ENCODE measurements around the gene ESYT2. TPM values are rescaled to one million over a fixed set of nuclear protein-coding genes. Genes with fewer than 3 reads are reported as not detected.

The ESYT2 gene
- total RNA-seq, 1 donor from 2014 or later = 137 TPM

GRCh38 chr7:158747408-158747807 is 81.9 kb downstream of the ESYT2 start:
- DNase-seq (ENCODE audit: low read depth) = no peak

GRCh38 chr7:158746957-158747356 is 82.4 kb downstream of the ESYT2 start:
- no peak for DNase-seq (ENCODE audit: low read depth)

GRCh38 chr7:158745057-158745715 is 84.1 kb downstream of the ESYT2 start:
- DNase-seq (ENCODE audit: low read depth) = no peak

GRCh38 chr7:158744070-158744469 is 85.2 kb downstream of the ESYT2 start:
- no peak for DNase-seq (ENCODE audit: low read depth)

GRCh38 chr7:158743219-158743618 is 86.1 kb downstream of the ESYT2 start:
- no peak for DNase-seq (ENCODE audit: low read depth)

- DNase-seq (ENCODE audit: low read depth) = no peak
Measured at GRCh38 chr7:158742065-158742821, 87.1 kb downstream of the ESYT2 start.

- no peak for DNase-seq (ENCODE audit: low read depth)
Measured at GRCh38 chr7:158741294-158741666, 88.0 kb downstream of the ESYT2 start.

GRCh38 chr7:158740657-158741293 is 88.5 kb downstream of the ESYT2 start:
- DNase-seq (ENCODE audit: low read depth) = peak; percentile 51

DNA sequence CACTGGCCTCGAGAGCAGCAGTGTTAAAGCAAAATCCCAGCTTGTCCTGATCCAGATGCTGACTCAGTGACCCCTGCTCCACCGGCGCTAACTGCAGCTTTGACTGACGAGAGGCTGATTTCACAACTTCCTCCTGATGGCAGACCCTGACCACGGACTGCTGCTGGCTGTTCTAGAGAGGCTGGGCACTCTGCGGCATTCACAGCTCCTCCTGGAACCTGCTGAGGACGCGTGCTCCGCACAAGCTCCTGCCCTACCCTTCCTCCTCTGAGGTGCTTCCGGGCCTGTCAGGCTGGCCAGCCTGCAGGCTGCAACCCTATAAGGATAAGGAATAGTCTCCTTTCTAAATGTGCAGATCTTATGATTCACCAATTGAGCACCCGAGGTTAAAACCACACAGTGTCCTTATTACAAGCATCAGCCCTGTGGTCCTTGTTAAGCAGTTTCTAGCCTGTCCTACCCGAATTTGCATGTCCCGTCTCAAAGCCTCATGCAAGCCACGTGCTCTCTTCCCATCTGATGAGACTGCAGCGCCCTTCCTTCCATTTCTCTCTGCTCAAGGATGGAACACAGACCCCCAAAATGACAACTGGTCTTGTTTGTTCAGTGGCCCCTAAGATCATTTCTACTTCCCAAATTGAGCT is 89.2 kb downstream of the ESYT2 start:
- peak; percentile 78 for DNase-seq (ENCODE audit: low read depth)

DNA sequence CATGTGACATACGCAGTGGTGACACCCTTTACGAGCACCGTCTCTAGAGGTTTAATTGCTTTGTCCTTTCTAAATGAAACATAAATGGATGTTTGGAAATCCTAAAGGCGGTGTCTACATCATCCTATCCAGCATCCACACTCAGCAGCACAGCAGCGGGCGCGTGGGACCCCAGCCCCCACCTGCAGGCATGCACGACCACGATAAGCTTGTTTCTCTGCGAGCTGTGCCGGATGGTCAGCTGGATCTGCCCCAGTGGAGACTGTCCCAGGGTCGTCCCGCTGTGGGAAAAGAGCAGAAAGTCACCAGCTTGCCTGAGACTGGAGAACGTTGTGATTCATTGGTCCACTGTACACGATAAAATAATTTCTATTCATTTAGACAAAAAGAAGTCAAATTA is 90.5 kb downstream of the ESYT2 start:
- DNase-seq (ENCODE audit: low read depth) = no peak

DNA sequence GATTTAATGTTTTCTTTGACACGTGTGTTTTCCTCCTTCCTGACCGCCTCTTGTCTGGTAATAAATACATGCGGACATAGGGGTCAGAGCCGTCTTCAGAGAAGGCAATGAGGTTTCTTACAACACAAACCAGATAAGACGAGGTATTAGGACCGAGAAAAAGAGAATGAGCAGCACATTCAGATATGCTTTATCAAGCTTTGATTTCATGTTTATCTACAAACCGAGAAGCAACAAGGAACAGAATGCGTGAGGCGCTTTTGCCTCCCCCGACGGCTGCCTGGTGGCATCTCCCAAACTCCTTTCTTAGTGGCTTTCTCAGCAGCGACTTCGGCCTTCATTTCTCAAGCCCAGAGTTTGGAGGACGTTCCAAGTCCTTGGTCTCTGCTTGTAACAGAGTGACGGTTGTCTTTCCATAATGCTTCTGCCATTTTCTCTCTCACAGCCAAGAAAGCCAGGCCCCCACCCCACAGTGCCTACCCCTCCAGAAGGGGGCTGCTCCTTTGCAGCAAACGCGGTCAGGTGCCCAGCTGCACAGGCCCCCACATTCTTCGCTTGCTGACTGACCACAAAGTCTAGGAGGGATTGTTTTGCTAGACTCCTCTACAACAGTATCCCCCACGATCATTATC is 92.1 kb downstream of the ESYT2 start:
- DNase-seq (ENCODE audit: low read depth) = no peak

DNA sequence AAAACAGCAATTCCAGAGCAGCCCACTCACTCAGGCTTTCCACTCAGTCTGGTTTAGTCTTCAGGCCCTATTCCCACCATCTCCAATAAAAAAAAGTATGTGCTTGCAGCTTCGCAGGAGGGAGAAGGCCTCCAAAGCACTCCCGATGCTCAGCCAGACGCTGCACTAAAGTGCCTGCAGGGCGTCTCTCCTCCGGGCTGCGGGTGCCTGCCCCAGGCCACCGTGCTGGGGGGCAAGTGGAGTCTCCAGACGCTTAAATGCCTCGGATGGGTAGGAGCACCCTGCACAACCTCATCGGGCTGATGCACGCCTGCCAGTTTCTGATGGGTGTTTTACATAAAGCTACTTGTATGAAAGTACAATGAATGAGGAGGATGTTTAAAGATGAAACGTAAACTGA is 93.4 kb downstream of the ESYT2 start:
- no peak for DNase-seq (ENCODE audit: low read depth)

- peak; percentile 42 for DNase-seq (ENCODE audit: low read depth)
Measured at GRCh38 chr7:158734861-158735260, 94.4 kb downstream of the ESYT2 start.

DNA sequence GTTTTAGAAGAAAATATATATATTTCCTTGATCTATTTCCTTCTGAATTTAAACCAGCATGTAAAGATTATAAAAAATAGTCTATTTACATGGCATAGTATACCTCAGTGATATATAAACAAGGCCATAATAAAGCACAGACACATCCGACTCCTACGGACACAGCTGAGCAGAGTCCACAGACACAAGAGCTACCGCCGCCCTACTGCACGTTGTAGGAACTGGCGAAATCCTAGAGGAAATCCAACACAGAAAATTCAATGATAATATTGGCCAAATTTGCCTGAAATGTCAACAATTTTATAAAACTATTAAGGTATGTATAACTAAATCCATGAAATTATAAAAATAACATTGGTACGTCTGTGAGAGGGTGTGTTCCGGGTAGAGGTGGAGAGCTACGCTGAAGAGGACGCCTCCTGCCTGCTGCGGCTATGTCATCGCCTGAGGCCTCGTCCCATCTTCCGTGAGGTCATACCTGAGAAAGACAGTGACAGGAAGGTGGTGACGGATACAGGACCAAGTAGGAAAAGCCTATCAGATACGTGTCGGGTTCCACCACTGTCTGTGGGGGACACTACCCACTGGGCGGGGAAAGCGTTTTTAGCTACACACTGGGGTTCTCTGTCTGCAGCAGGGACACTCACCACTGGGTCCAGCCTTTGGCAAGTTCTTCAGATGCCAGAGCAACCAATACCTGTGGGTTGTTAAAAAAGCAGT is 95.4 kb downstream of the ESYT2 start:
- no peak for DNase-seq (ENCODE audit: low read depth)

DNA sequence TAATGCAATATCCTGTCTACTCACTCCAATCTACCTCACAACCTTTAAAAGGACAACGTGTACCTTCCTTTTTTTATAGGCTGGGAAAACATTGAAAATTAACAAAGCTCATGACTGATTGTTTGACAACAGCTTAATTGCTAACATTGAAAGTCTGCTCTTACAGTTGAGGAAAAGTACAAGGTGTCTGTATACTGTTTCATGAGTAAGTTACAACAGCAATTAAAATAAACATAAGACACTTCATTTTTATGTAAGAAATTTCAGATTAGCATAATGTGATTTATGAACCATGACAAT is 96.1 kb downstream of the ESYT2 start:
- no peak for DNase-seq (ENCODE audit: low read depth)

- DNase-seq (ENCODE audit: low read depth) = no peak
Measured at GRCh38 chr7:158732494-158733219, 96.7 kb downstream of the ESYT2 start.

- DNase-seq (ENCODE audit: low read depth) = no peak
Measured at GRCh38 chr7:158731761-158732160, 97.5 kb downstream of the ESYT2 start.

GRCh38 chr7:158730383-158731346 is 98.6 kb downstream of the ESYT2 start:
- no peak for DNase-seq (ENCODE audit: low read depth)
